DOHH2 (cell line): Measurements from ENCODE around the gene DNAH6.

Experiments used
- H3F3A ChIP-seq: fragments of 200-600 bp; sonication (generic), shearing (Covaris generic); 2 replicates; pipeline ENCODE4 v1.6.0; 2016; ENCODE audit warnings: antibody characterized with exemption, mild to moderate bottlenecking; ENCODE audit not compliant: control insufficient read depth, insufficient read depth
- H3K27ac ChIP-seq: fragments of 200-600 bp; sonication (generic); 2 replicates; pipeline ENCODE4 v1.5.1; 2014; ENCODE audit warnings: low read depth, mild to moderate bottlenecking, low read length, moderate library complexity
- H3K27me3 ChIP-seq: fragments of 200-600 bp; sonication (generic); 2 replicates; pipeline ENCODE4 v1.6.1; 2014; ENCODE audit warnings: mild to moderate bottlenecking, low read length, mixed read lengths; ENCODE audit not compliant: control insufficient read depth
- H3K36me3 ChIP-seq: fragments of 200-600 bp; sonication (generic); 2 replicates; pipeline ENCODE4 v1.6.1; 2014; ENCODE audit warnings: mild to moderate bottlenecking, low read length, moderate library complexity, mixed read lengths; ENCODE audit not compliant: control insufficient read depth
- H3K4me1 ChIP-seq: fragments of 200-600 bp; sonication (generic); 2 replicates; pipeline ENCODE4 v1.6.1; 2014; ENCODE audit warnings: mild to moderate bottlenecking, low read length, mixed read lengths; ENCODE audit not compliant: control insufficient read depth
- H3K4me2 ChIP-seq: fragments of 200-600 bp; sonication (generic); 2 replicates; pipeline ENCODE4 v1.6.0; 2014; ENCODE audit warnings: mild to moderate bottlenecking, low read length, moderate library complexity
- H3K4me3 ChIP-seq: fragments of 200-600 bp; sonication (generic); 2 replicates; pipeline ENCODE4 v1.5.1; 2014; ENCODE audit warnings: mild to moderate bottlenecking, low read length, mixed read lengths
- H3K79me2 ChIP-seq: fragments of 200-600 bp; sonication (generic); 2 replicates; pipeline ENCODE4 v1.6.1; 2014; ENCODE audit warnings: mild to moderate bottlenecking, low read length, mixed read lengths; ENCODE audit not compliant: control insufficient read depth
- H3K9me2 ChIP-seq: fragments of 200-600 bp; sonication (generic); replicated peaks from 2 replicates; pipeline ENCODE4 v1.6.1; 2014; ENCODE audit warnings: mild to moderate bottlenecking, low read length, mixed read lengths; ENCODE audit not compliant: control insufficient read depth
- H3K9me3 ChIP-seq: fragments of 200-600 bp; sonication (generic); 2 replicates; pipeline ENCODE4 v1.6.1; 2014; ENCODE audit warnings: antibody characterized with exemption, low read length, mixed read lengths; ENCODE audit not compliant: control insufficient read depth, insufficient read depth
- H4K20me1 ChIP-seq: fragments of 200-600 bp; sonication (generic); 2 replicates; pipeline ENCODE4 v1.6.0; 2014; ENCODE audit warnings: low read depth, mild to moderate bottlenecking, antibody characterized with exemption, low read length, moderate library complexity; ENCODE audit not compliant: control insufficient read depth, insufficient read depth
- CTCF ChIP-seq: fragments of 200-600 bp; sonication (generic); IDR thresholded peaks from one replicate; pipeline ENCODE4 v1.5.1; 2014; ENCODE audit warnings: antibody characterized with exemption, mild to moderate bottlenecking, low read depth, low read length; ENCODE audit not compliant: poor library complexity, severe bottlenecking
- EZH2phosphoT487 ChIP-seq: fragments of 200-600 bp; sonication (generic); IDR thresholded peaks from 2 replicates; pipeline ENCODE4 v1.6.1; 2017; ENCODE audit warnings: borderline replicate concordance, mild to moderate bottlenecking, antibody characterized with exemption, low read length, moderate library complexity, mixed read lengths

Gene DNAH6

GRCh38 chr2:84613082-84613481 lies 96.8 kb downstream of the DNAH6 start:
- no peak overlapping the region for H3K27ac ChIP-seq
- H3K4me2 ChIP-seq: no peak overlapping the region
- H3K9me2 ChIP-seq: no peaks in the 10 kb centered on the region
- H3F3A ChIP-seq: no peaks in the 10 kb centered on the region
- TF ChIP-seq EZH2phosphoT487 (no peak), CTCF (no peak)
- H3K4me1 ChIP-seq: no peaks in the 10 kb centered on the region
- no peaks in the 10 kb centered on the region for H4K20me1 ChIP-seq
- no peaks in the 10 kb centered on the region for H3K27me3 ChIP-seq
- no peak overlapping the region for H3K4me3 ChIP-seq
- no peaks in the 10 kb centered on the region for H3K9me3 ChIP-seq
- H3K36me3 ChIP-seq: no peaks in the 10 kb centered on the region
- no peaks in the 10 kb centered on the region for H3K79me2 ChIP-seq

DNA sequence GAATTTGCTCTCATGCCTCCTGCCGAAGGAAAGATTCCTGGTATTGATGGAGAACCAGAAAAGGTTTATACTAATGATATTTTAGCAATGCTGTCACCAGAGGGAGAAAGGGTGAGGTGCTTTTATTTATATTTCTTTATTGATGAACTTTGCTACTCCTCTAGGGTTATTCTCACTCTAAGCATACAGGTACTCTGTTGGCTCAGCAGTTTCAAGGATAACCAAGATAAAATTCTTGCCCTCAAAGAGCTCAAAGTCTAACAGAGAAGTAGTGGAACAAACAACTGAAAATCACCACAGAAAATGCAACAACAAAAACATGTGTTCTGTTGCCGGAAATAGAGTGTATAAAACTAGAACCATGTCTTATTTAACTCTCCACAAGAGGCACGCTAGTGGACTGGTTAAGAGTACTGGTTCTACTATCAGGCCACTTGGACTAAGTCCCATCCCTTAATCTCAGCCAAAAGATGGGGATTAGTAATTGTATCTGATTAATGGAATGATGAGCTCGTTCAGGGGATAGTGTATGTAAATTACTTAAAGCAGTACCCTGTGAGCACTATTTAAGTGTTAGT lies 103.6 kb downstream of the DNAH6 start:
- Histone ChIP-seq H3K79me2 (no peaks in the 10 kb centered on the region), H3K27me3 (no peaks in the 10 kb centered on the region), H4K20me1 (no peaks in the 10 kb centered on the region), H3K36me3 (no peaks in the 10 kb centered on the region), H3K9me2 (no peaks in the 10 kb centered on the region), H3K4me2 (no peak overlapping the region), H3K4me1 (no peaks in the 10 kb centered on the region), H3K4me3 (no peak overlapping the region), H3K27ac (no peak overlapping the region), H3K9me3 (no peaks in the 10 kb centered on the region), H3F3A (no peaks in the 10 kb centered on the region)
- no peak for TF ChIP-seq EZH2phosphoT487
- no peak for TF ChIP-seq CTCF

GRCh38 chr2:84628486-84628885 lies 112.2 kb downstream of the DNAH6 start:
- Histone ChIP-seq H3K27me3 (no peaks in the 10 kb centered on the region), H3K9me3 (no peaks in the 10 kb centered on the region), H3K27ac (no peak overlapping the region), H3K4me2 (no peak overlapping the region), H3K4me3 (no peak overlapping the region), H3K79me2 (no peaks in the 10 kb centered on the region), H3F3A (no peaks in the 10 kb centered on the region), H4K20me1 (no peaks in the 10 kb centered on the region), H3K36me3 (no peaks in the 10 kb centered on the region), H3K9me2 (no peaks in the 10 kb centered on the region), H3K4me1 (no peaks in the 10 kb centered on the region)
- TF ChIP-seq EZH2phosphoT487 (no peak), CTCF (no peak)
